ENCODE results near the gene OR10W1.

The OR10W1 gene

DNA sequence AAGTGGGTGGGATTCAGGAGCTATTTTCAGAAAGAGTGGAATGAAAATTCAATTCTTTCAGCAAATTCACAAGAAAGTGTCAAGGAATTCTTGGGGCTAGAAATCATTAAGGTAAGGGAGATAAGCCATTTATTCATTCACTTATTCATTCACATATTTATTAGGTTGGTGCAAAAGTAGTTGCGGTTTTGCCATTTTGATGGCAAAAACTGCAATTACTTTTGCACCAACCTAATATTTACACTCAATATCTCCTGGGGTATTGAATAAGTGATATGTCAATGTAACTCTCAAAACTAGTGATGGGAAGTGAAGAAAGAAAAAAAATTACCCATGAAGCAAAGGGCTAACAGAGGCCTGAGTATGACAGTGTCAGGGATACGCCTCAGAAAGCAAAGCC is at the start of gene OR10W1:
OR10W1 (minus strand) TSS at position 119 of the 400 bp plus-strand sequence. CDS start 402 bp downstream, outside the sequence.
- DNase-seq: no peak

- DNase-seq: no peak
Observed at GRCh38 chr11:58316142-58316541, 48.1 kb upstream of the OR10W1 start.

GRCh38 chr11:58301576-58301975 is 33.5 kb upstream of the OR10W1 start:
- DNase-seq: no peak

DNA sequence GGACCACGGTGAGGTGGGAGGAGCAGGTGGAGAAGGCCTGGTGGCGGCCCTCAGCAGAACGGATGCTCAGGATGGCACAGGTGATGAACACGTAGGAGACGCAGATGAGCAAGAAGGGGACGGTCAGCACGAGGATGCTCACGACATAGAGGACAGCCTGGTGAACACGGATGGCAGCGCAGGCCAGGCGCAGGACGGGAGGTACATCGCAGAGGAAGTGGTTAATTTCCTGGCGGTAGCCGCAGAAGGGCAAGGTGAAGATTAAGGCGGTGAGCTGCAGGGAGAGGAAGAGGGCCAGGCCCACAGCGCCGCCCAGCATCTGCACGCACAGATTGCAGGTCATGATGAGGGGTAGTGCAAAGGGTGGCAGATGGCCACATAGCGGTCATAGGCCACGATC is 24.0 kb upstream of the OR10W1 start:
- no peak for DNase-seq

- no peak for DNase-seq
Observed at GRCh38 chr11:58289266-58289665, 21.2 kb upstream of the OR10W1 start.

- DNase-seq: peak; percentile 1
Observed at GRCh38 chr11:58286249-58286648, 18.2 kb upstream of the OR10W1 start.

DNA sequence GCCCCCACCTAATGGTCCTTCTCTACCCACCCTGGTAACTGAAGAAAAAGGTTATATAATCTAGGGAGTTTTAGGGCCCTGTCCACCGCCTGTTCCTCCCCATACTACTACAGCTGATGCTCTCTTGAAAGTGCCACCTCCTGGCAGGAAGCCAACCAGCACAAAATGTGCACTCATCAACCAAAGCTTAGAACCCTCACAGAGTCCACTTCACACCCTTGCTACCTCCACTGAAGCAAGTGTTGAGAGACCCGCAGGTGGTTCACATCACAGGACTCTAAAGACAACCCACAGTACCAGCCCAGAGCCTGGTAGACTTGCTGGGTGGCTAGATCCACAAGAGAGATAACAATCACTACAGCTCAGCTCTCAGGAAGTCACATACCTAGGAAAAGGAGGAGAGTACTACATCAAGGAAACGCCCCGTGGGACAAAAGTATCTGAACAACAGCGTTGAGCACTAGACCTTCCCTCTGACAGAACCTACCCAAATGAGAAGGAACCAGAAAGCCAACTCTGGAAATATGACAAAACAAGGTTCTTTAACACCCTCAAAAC is 17.5 kb upstream of the OR10W1 start:
- no peak for DNase-seq

DNA sequence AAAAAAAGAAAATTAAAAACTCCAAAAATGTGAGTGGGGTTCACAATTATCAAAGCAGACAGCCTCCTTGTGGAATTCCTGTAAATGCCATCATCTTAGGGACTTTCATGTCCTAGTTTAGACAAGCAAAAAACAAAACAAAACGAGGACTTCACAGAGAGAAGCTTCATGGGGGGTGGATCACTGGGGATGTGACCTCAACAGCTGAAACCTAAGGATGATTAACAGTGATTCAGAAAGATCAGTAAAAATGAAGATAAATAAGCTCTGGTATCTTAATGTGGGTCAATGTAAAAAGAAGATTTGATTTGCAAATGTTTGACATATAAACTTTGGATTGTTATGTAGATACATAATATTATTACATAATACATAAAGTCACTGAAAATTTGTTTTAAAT is 8.1 kb upstream of the OR10W1 start:
- DNase-seq: no peak

DNA sequence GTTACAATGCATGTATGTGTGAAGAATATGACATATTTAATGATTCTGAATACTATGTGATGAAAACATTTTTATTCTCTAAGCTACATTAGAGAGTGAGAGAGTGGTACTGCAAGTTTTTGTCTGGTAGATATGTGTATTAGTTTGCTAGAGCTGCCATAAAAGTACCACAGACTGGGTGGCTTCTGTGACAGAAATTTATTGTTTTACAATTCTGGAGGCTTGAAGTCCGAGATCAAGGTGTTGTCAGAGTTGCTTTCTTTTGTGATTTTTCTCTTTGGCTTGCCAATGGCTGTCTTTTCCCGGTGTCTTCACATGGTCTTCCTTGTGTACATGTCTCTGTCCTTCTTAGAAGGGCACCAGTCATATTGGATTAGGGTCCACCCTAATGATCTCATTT is 6.9 kb upstream of the OR10W1 start:
- no peak for DNase-seq

- no peak for DNase-seq
Observed at GRCh38 chr11:58259983-58260382, 8.1 kb downstream of the OR10W1 start.

DNA sequence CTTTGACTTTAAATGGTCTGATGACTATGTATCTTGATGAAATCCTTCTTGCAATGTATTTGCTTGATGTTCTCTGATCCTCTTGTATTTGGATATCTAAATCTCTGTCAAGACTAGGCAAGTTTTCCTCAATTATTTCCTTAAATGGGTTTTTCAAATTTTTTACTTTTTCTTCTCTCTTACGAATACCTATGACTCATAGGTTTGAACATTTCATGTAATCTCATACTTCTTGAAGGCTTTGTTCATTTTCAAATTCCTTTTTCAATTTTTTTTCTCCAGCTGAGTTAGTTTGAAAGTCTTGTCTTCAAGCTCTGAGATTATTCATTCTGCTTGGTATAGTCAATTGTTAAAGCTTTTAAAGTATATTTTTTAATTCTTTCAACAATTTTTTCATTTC is 13.1 kb downstream of the OR10W1 start:
- no peak for DNase-seq

- no peak for DNase-seq
Observed at GRCh38 chr11:58243954-58244353, 24.1 kb downstream of the OR10W1 start.

DNA sequence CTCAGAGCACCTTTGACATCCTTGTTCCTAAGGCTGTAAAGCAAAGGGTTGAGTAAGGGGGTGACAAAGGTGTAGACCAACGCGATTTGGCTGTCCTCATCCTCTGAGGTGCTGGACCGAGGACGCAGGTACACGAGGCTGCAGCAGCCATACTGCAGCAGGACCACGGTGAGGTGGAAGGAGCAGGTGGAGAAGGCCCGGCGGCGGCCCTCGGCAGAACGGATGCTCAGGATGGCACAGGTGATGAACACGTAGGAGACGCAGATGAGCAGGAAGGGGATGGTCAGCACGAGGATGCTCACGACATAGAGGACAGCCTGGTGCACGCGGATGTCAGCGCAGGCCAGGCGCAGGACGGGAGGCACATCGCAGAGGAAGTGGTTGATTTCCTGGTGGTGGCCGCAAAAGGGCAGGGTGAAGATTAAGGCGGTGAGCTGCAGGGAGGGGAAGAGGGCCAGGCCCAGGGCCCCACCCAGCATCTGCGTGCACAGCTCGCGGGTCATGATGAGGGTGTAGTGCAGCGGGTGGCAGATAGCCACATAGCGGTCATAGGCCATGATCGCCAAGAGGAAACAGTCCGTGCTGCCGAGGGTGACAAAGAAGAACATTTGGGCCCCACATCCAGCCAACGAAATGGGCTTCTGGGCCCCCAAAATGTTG is 40.0 kb downstream of the OR10W1 start:
- DNase-seq: no peak

GRCh38 chr11:58222721-58223120 is 45.3 kb downstream of the OR10W1 start:
- no peak for DNase-seq
